Measurements from ENCODE around the gene MAP4K5. TPM values are rescaled to one million over a fixed set of nuclear protein-coding genes. Genes with fewer than 3 reads are reported as not detected.

Gene MAP4K5
- polyA plus RNA-seq, 1 donor (not counting 4 experiments of a cell fraction or from before 2014, with no cell fraction given), result 25.8 TPM

DNA sequence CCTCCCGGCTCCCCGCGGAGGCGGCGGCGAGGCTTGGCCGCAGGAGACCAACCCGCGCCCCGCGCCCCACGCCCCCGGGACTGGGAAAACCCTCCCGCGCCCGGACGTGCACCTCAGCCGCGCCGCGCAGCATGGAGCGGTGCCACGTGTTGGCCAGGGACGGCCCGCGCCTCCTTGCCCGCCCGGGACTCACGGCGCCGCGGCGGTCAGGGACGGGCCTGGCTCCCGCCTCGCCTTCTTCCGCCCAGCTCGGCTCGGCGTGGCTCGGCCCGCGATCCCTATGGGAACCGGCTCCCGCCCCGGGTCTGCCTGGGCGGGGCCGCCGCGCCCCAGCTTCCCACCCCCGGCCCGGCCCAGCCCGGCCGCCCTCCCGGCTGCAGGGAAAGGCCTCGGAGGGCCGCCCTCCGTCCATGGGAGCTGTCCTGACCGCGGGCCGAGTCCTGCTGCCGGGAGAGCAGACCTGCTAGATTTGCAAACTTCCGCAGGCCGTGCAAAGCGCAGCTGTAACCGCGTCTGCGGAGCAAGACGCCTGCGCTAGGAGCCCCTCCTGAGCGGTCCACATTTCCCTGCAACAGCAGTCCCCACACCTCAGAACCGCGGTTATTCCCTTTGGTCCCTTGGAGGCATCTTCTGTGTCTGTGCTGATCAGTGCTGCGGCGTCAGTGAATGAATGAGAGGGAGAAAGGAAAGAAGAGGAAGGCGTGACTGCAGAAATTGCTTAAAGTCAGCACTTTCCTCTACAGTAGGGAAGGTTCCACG lies 135.6 kb downstream of the MAP4K5 start, which contains the start of gene CDKL1:
CDKL1 (minus strand) TSS at position 251 of the 759 bp plus-strand sequence. CDS start 1,013 bp downstream, outside the sequence.
- no peaks in the 10 kb centered on the region for H3K9me3 ChIP-seq (ENCODE audit: control insufficient read depth, low read depth, low read length)
- dilution Hi-C loops (cut with MboI; ENCODE audit: extremely low pct_ligation_motif_present, low sequenced_read_pairs), result no loop called here
- TF ChIP-seq, protein P1, sequence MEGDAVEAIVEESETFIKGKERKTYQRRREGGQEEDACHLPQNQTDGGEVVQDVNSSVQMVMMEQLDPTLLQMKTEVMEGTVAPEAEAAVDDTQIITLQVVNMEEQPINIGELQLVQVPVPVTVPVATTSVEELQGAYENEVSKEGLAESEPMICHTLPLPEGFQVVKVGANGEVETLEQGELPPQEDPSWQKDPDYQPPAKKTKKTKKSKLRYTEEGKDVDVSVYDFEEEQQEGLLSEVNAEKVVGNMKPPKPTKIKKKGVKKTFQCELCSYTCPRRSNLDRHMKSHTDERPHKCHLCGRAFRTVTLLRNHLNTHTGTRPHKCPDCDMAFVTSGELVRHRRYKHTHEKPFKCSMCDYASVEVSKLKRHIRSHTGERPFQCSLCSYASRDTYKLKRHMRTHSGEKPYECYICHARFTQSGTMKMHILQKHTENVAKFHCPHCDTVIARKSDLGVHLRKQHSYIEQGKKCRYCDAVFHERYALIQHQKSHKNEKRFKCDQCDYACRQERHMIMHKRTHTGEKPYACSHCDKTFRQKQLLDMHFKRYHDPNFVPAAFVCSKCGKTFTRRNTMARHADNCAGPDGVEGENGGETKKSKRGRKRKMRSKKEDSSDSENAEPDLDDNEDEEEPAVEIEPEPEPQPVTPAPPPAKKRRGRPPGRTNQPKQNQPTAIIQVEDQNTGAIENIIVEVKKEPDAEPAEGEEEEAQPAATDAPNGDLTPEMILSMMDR (optimal IDR thresholded peaks at IDR 0.05 in 1 of 3, IDR thresholded peaks at IDR 0.05 in 1 of 3, conservative IDR thresholded peaks at IDR 0.05 in 1 of 3; ENCODE audit: extremely low read depth in 1 of 3, insufficient read depth in 2 of 3, low read length in 3 of 3), result no peak
- TF ChIP-seq EZH2 (IDR thresholded peaks at IDR 0.05; ENCODE audit: low read length), result no peak
- peak within 1 kb of the TSS; percentile 86 for H3K27ac ChIP-seq (ENCODE audit: control insufficient read depth, insufficient read depth, low read length)
- peak within 1 kb of the TSS; percentile 72 for H2AFZ ChIP-seq (ENCODE audit: control insufficient read depth, low read length)
- H3K4me1 ChIP-seq (ENCODE audit: control insufficient read depth, extremely low read depth, insufficient read depth, low read length), result peaks cover 16% of the 10 kb centered on the region
- no peaks in the 10 kb centered on the region for H4K20me1 ChIP-seq (ENCODE audit: control insufficient read depth, extremely low read depth, insufficient read depth, low read length)
- H3K4me2 ChIP-seq (ENCODE audit: control insufficient read depth, extremely low read depth, insufficient read depth, low read depth, low read length), result peak within 1 kb of the TSS; percentile 93
- DNase-seq (ENCODE audit: low read depth, low spot score), result no peak
- no peaks in the 10 kb centered on the region for H3K36me3 ChIP-seq (ENCODE audit: control insufficient read depth in 2 of 2, extremely low read depth in 1 of 2, insufficient read depth in 2 of 2, low read length in 2 of 2)
- peak within 1 kb of the TSS; percentile 90 for H3K9ac ChIP-seq (ENCODE audit: control insufficient read depth, extremely low read depth, insufficient read depth, low read length)
- FAIRE-seq, result no peak
- H3K79me2 ChIP-seq (ENCODE audit: control insufficient read depth, insufficient read depth, low read length), result no peaks in the 10 kb centered on the region
- H3K27me3 ChIP-seq (ENCODE audit: control insufficient read depth, extremely low read depth, insufficient read depth, low read length), result no peaks in the 10 kb centered on the region
- peak within 1 kb of the TSS; percentile 48 to 82 (median 69) for H3K4me3 ChIP-seq (ENCODE audit: control insufficient read depth in 2 of 3, extremely low read depth in 1 of 3, insufficient read depth in 2 of 3, low read depth in 1 of 3, low read length in 3 of 3)
- no peaks in the 10 kb centered on the region for H3K9me1 ChIP-seq (ENCODE audit: control insufficient read depth, extremely low read depth, insufficient read depth, low read length)

DNA sequence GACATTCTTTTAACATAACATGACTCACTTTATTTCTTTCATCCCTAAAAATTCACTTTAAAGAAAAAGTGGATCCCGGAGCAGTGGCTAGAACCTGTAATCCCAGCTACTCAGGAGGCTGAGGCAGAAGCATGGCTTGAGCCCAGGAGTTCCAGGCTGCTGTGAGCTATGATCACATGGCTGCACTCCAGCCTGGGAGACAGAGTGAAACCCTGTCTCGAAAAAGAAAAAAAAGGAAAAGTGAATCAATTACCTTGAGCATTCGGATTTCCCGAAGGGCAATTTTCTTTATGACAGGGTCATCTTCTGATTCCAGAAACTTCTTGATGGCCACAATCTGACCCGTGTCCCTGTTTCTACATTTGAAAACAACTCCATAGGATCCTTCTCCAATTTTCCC lies 136.9 kb downstream of the MAP4K5 start:
- TF ChIP-seq, protein P1 (optimal IDR thresholded peaks at IDR 0.05 in 1 of 3, IDR thresholded peaks at IDR 0.05 in 1 of 3, conservative IDR thresholded peaks at IDR 0.05 in 1 of 3; ENCODE audit: extremely low read depth in 1 of 3, insufficient read depth in 2 of 3, low read length in 3 of 3), result no peak
- no peak for TF ChIP-seq EZH2 (IDR thresholded peaks at IDR 0.05; ENCODE audit: low read length)
- Histone ChIP-seq H3K9me3 (ENCODE audit: control insufficient read depth, low read depth, low read length) (no peaks in the 10 kb centered on the region), H3K4me1 (ENCODE audit: control insufficient read depth, extremely low read depth, insufficient read depth, low read length) (peaks cover 16% of the 10 kb centered on the region), H3K27ac (ENCODE audit: control insufficient read depth, insufficient read depth, low read length) (peak overlapping the region; percentile 5), H3K4me3 (ENCODE audit: control insufficient read depth in 2 of 3, extremely low read depth in 1 of 3, insufficient read depth in 2 of 3, low read depth in 1 of 3, low read length in 3 of 3) (peak overlapping the region in 2 of 3 experiments; percentile 35 to 48), H3K27me3 (ENCODE audit: control insufficient read depth, extremely low read depth, insufficient read depth, low read length) (no peaks in the 10 kb centered on the region), H3K4me2 (ENCODE audit: control insufficient read depth, extremely low read depth, insufficient read depth, low read depth, low read length) (peak overlapping the region; percentile 93), H3K9ac (ENCODE audit: control insufficient read depth, extremely low read depth, insufficient read depth, low read length) (peak overlapping the region; percentile 90), H2AFZ (ENCODE audit: control insufficient read depth, low read length) (no peak overlapping the region), H3K36me3 (ENCODE audit: control insufficient read depth in 2 of 2, extremely low read depth in 1 of 2, insufficient read depth in 2 of 2, low read length in 2 of 2) (no peaks in the 10 kb centered on the region), H3K79me2 (ENCODE audit: control insufficient read depth, insufficient read depth, low read length) (no peaks in the 10 kb centered on the region), H4K20me1 (ENCODE audit: control insufficient read depth, extremely low read depth, insufficient read depth, low read length) (no peaks in the 10 kb centered on the region), H3K9me1 (ENCODE audit: control insufficient read depth, extremely low read depth, insufficient read depth, low read length) (no peaks in the 10 kb centered on the region)
- DNase-seq (ENCODE audit: low read depth, low spot score), result no peak
- dilution Hi-C loops (cut with MboI; ENCODE audit: extremely low pct_ligation_motif_present, low sequenced_read_pairs), result no loop called here
- FAIRE-seq, result no peak

All from keratinocyte (primary cell).